B cell (primary cell): Measurements from ENCODE around the gene TSPAN14.

Experiments
- CTCF ChIP-seq: fragments of 200-600 bp; IDR thresholded peaks from one replicate; pipeline ENCODE4 v1.8.0; 2022; ENCODE audit warnings: antibody characterized with exemption, mild to moderate bottlenecking
- EZH2 ChIP-seq: IDR thresholded peaks from 2 replicates; pipeline ENCODE4 v1.6.1; 2012; ENCODE audit warnings: borderline replicate concordance, low read depth, mild to moderate bottlenecking, moderate library complexity, low read length; ENCODE audit not compliant: insufficient read depth, poor library complexity, severe bottlenecking

DNA sequence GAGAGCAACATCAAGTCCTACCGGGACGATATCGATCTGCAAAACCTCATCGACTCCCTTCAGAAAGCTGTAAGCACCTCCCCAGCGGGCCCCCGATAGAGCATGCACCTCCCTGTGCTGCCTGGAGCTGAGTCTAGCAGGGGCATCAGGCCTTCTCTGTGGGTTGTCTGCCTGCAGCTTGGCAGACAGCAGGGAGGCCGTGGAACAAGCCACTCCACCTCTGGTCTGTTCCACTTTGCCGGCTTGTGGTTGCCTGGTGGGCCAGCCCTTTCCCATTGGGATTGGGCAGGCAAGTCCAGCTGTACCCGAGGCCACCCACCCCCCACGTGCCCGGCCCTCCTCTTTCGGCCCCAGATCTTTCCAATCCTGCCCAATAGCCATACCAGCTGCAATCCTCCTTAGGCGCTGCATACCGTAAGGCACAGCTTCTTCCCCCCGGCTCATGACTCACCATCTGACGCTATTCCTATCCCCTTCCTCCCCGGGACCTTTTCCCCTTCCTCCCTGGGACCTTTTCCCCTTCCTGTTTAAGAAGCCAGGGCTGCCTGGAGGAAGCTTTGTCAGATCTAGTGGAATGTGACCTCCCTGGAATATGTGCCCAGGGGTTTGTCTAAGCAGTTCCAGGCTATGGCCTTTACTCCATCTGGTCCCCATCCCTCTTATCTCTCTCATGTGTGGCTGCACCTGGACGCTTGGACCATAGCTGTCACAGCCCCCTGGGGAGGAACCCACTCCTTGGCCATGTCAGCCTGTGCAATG is 55.5 kb downstream of the TSPAN14 start:
- TF ChIP-seq CTCF (no peak), EZH2 (no peak)
